ENCODE results near the gene MAP3K13. TPM values are rescaled to one million over a fixed set of nuclear protein-coding genes. Genes with fewer than 3 reads are reported as not detected.
A peak's percentile ranks its signal among the peaks of the same experiment; 100 is the strongest.

The MAP3K13 gene
- total RNA-seq, 1 experiment from 2014 or later = 9.1 TPM

- TF ChIP-seq ATF2 (CRISPR knock-in tag; IDR thresholded peaks at IDR 0.05; ENCODE audit: borderline replicate concordance, low read depth) = no peak
- TF ChIP-seq JUN (CRISPR knock-in tag; IDR thresholded peaks at IDR 0.05) = no peak
- no peak for TF ChIP-seq ZNF512 (CRISPR knock-in tag; IDR thresholded peaks at IDR 0.05; ENCODE audit: borderline replicate concordance)
- TF ChIP-seq PRRX2 (CRISPR knock-in tag; IDR thresholded peaks at IDR 0.05) = no peak
Measured at GRCh38 chr3:185356499-185356898, 6.4 kb upstream of the MAP3K13 start (continued).

- Mint-ChIP-seq H3K4me3 (no peak overlapping the region), H3K27ac (no peak overlapping the region), H3K4me1 (peaks cover 4% of the 10 kb centered on the region; the same call in 1 of the 2 replicates), H3K27me3 (ENCODE audit: low read depth) (peaks cover 66% of the 10 kb centered on the region), H3K9me3 (no peaks in the 10 kb centered on the region), H3K36me3 (no peaks in the 10 kb centered on the region)
- POLR2A ChIA-PET = interaction anchor here (0.7 kb wide), 1 partner anchor 224 kb away, joined by 3 read pairs; the partner anchor contains the start of gene SENP2
- no peak for ATAC-seq
- no peak for TF ChIP-seq IRF1 (CRISPR knock-in tag; IDR thresholded peaks at IDR 0.05)
- no peak for TF ChIP-seq TP53 (CRISPR knock-in tag; IDR thresholded peaks at IDR 0.05)
- TF ChIP-seq ZNF416 (CRISPR knock-in tag; IDR thresholded peaks at IDR 0.05) = no peak
- TF ChIP-seq IRF2 (CRISPR knock-in tag; IDR thresholded peaks at IDR 0.05; ENCODE audit: borderline replicate concordance, low read depth) = no peak
- no peak for TF ChIP-seq RORB (CRISPR knock-in tag; IDR thresholded peaks at IDR 0.05)
- TF ChIP-seq NR3C1 (CRISPR knock-in tag; conservative IDR thresholded peaks at IDR 0.05; ENCODE audit: low read depth) = no peak
- no peak for TF ChIP-seq ZNF263 (CRISPR knock-in tag; IDR thresholded peaks at IDR 0.05; ENCODE audit: low read depth)
- no peak for TF ChIP-seq ZBTB21 (CRISPR knock-in tag; IDR thresholded peaks at IDR 0.05; ENCODE audit: borderline replicate concordance)
- TF ChIP-seq NR2C2 (CRISPR knock-in tag; IDR thresholded peaks at IDR 0.05) = no peak
- CTCF ChIA-PET = no interaction called here
- DNase-seq (ENCODE audit: low spot score) = no peak
Measured at GRCh38 chr3:185361920-185362319, 1.0 kb upstream of the MAP3K13 start.

- peak overlapping the region; percentile 87 for H3K4me3 Mint-ChIP-seq
- H3K36me3 Mint-ChIP-seq = no peaks in the 10 kb centered on the region
- ATAC-seq (peak; percentile 29), DNase-seq (ENCODE audit: low spot score) (no peak)
- H3K4me1 Mint-ChIP-seq = peaks cover 4% of the 10 kb centered on the region; the same call in 1 of the 2 replicates
- TF ChIP-seq TEAD4 (CRISPR knock-in tag; IDR thresholded peaks at IDR 0.05) (no peak), ZMAT4 (CRISPR knock-in tag; IDR thresholded peaks at IDR 0.05) (no peak), SMAD3 (CRISPR knock-in tag; IDR thresholded peaks at IDR 0.05; ENCODE audit: borderline replicate concordance) (no peak), NFATC4 (CRISPR knock-in tag; IDR thresholded peaks at IDR 0.05) (no peak), ZNF263 (CRISPR knock-in tag; IDR thresholded peaks at IDR 0.05; ENCODE audit: low read depth) (no peak), ZNF281 (CRISPR knock-in tag; IDR thresholded peaks at IDR 0.05) (no peak), MYBL2 (CRISPR knock-in tag; IDR thresholded peaks at IDR 0.05) (no peak), ZNF423 (CRISPR knock-in tag; IDR thresholded peaks at IDR 0.05) (no peak), ZNF219 (CRISPR knock-in tag; IDR thresholded peaks at IDR 0.05; ENCODE audit: borderline replicate concordance) (no peak), NFE2L1 (CRISPR knock-in tag; IDR thresholded peaks at IDR 0.05) (no peak)
- H3K9me3 Mint-ChIP-seq = no peaks in the 10 kb centered on the region
- no peak overlapping the region for H3K27ac Mint-ChIP-seq
- peaks cover 67% of the 10 kb centered on the region for H3K27me3 Mint-ChIP-seq (ENCODE audit: low read depth)
- POLR2A ChIA-PET = no interaction called here
- CTCF ChIA-PET = interaction anchor here (1.4 kb wide), 1 partner anchor 10 kb away, joined by 3 read pairs; no protein-coding TSS in a partner anchor
Measured at GRCh38 chr3:185363662-185364203, 797 bp downstream of the MAP3K13 start.

All from WTC11 (cell line).